ENCODE data around the gene SLC3A2. TPM values are rescaled to one million over a fixed set of nuclear protein-coding genes. Genes with fewer than 3 reads are reported as not detected.

Gene SLC3A2
- total RNA-seq, 6 experiments from 2014 or later, result 39.8 to 106 (median 63.0) TPM

- no peak overlapping the region for H3K27ac ChIP-seq
- no peaks in the 10 kb centered on the region for H3K36me3 ChIP-seq
- H3K27me3 ChIP-seq, result no peaks in the 10 kb centered on the region
- no peak overlapping the region for H3K4me3 ChIP-seq
- DNase-seq (no peak), ATAC-seq (no peak)
- intact Hi-C loops (cut with DNase I), result no loop called here
- H3K4me1 ChIP-seq, result peaks cover 0 to 27% (median 12%) of the 10 kb centered on the region in 4 donors
- 75% methylated on average over 4 of the region's 7 CpGs for whole genome bisulfite sequencing (ENCODE audit: insufficient coverage, low coverage, low lambda C conversion rate, missing lambda C conversion rate)
- TF ChIP-seq POLR2A (IDR thresholded peaks at IDR 0.05) (no peak), CTCF (IDR thresholded peaks at IDR 0.05) (no peak)
- no peaks in the 10 kb centered on the region for H3K9me3 ChIP-seq
Observed at GRCh38 chr11:62874851-62875250, 5.8 kb upstream of the SLC3A2 start.

- Histone ChIP-seq H3K27me3 (no peaks in the 10 kb centered on the region), H3K4me3 (no peak overlapping the region), H3K9me3 (no peaks in the 10 kb centered on the region), H3K4me1 (peaks cover 0 to 34% (median 14%) of the 10 kb centered on the region in 4 donors), H3K27ac (peak overlapping the region in 1 of 3 donors; percentile 57), H3K36me3 (no peaks in the 10 kb centered on the region)
- intact Hi-C loops (cut with DNase I), result no loop called here
- WGBS (ENCODE audit: insufficient coverage, low coverage, low lambda C conversion rate, missing lambda C conversion rate), result 59% methylated on average over 3 of the region's 7 CpGs
- ATAC-seq (peak in 3 of 4 donors; percentile 20 to 43 (median 33)), DNase-seq (peak in 1 of 3 donors; percentile 35)
- TF ChIP-seq POLR2A (IDR thresholded peaks at IDR 0.05) (no peak), CTCF (IDR thresholded peaks at IDR 0.05) (no peak)
Observed at GRCh38 chr11:62875698-62876478, 4.8 kb upstream of the SLC3A2 start.

- Histone ChIP-seq H3K27ac (peak overlapping the region in 2 of 3 donors; percentile 11 to 57), H3K9me3 (no peaks in the 10 kb centered on the region), H3K4me1 (peaks cover 0 to 34% (median 14%) of the 10 kb centered on the region in 4 donors), H3K27me3 (no peaks in the 10 kb centered on the region), H3K36me3 (no peaks in the 10 kb centered on the region), H3K4me3 (no peak overlapping the region)
- WGBS (ENCODE audit: insufficient coverage, low coverage, low lambda C conversion rate, missing lambda C conversion rate), result 9% methylated on average over 3 of the region's 6 CpGs
- TF ChIP-seq POLR2A (IDR thresholded peaks at IDR 0.05), result no peak
- no peak for TF ChIP-seq CTCF (IDR thresholded peaks at IDR 0.05)
- intact Hi-C loops (cut with DNase I), result no loop called here
- ATAC-seq, result peak in 3 of 4 donors; percentile 4 to 19 (median 6)
- DNase-seq, result peak in 2 of 3 donors; percentile 42 to 60
Observed at GRCh38 chr11:62876712-62877111, 4.0 kb upstream of the SLC3A2 start.

- no peak for ATAC-seq
- no peak for TF ChIP-seq CTCF (IDR thresholded peaks at IDR 0.05)
- no peak for TF ChIP-seq POLR2A (IDR thresholded peaks at IDR 0.05)
- no peaks in the 10 kb centered on the region for H3K9me3 ChIP-seq
- H3K4me1 ChIP-seq, result peaks cover 0 to 51% (median 21%) of the 10 kb centered on the region in 4 donors
- H3K27ac ChIP-seq, result peak overlapping the region; percentile 93 to 99 (median 93)
- H3K36me3 ChIP-seq, result peaks cover 0 to 20% (median 9%) of the 10 kb centered on the region in 4 donors
- intact Hi-C loops (cut with DNase I), result no loop called here
- DNase-seq, result no peak
- H3K27me3 ChIP-seq, result no peaks in the 10 kb centered on the region
- no peak overlapping the region for H3K4me3 ChIP-seq
- WGBS (ENCODE audit: insufficient coverage, low coverage, low lambda C conversion rate, missing lambda C conversion rate), result 56% methylated on average over 7 of the region's 7 CpGs
Observed at GRCh38 chr11:62879235-62879978, 1.3 kb upstream of the SLC3A2 start.
